Measurements from ENCODE around the gene FAM217B. TPM values are rescaled to one million over a fixed set of nuclear protein-coding genes. Genes with fewer than 3 reads are reported as not detected.

The FAM217B gene
- total RNA-seq, 2 experiments from 2014 or later = 23.1 to 23.7 TPM

GRCh38 chr20:59923514-59923913 lies 16.7 kb upstream of the FAM217B start:
- Histone ChIP-seq H3K4me1 (ENCODE audit: insufficient read depth, low read length) (no peaks in the 10 kb centered on the region), H3K27me3 (ENCODE audit: control insufficient read depth in 1 of 2, insufficient read depth in 2 of 2, low read length in 2 of 2) (no peaks in the 10 kb centered on the region), H3K4me3 (ENCODE audit: low read length) (no peak overlapping the region), H3K9me3 (ENCODE audit: control insufficient read depth in 1 of 2, insufficient read depth in 1 of 2, low read length in 2 of 2) (no peaks in the 10 kb centered on the region), H3K27ac (ENCODE audit: low read depth in 1 of 2, low read length in 2 of 2) (no peak overlapping the region), H3K36me3 (ENCODE audit: insufficient read depth, low read length) (no peaks in the 10 kb centered on the region)
- Mint-ChIP-seq H3K36me3 (ENCODE audit: low read depth) (no peaks in the 10 kb centered on the region), H3K4me1 (ENCODE audit: low read depth) (no peaks in the 10 kb centered on the region), H3K9me3 (no peaks in the 10 kb centered on the region), H3K27me3 (no peaks in the 10 kb centered on the region), H3K27ac (no peak overlapping the region), H3K4me3 (no peak overlapping the region)
- no peak for TF ChIP-seq CTCF (IDR thresholded peaks at IDR 0.05)
- DNase-seq = no peak
- ATAC-seq (ENCODE audit: poor library complexity) = no peak
- ChIA-PET CTCF (interaction anchor here (0.9 kb wide), 1 partner anchor 10 kb away, joined by 3 read pairs; the partner anchor contains the start of gene SYCP2), POLR2A (no interaction called here)
- intact Hi-C loops (cut with DNase I, micrococcal nuclease) = no loop called here

GRCh38 chr20:59925359-59925758 lies 14.8 kb upstream of the FAM217B start:
- Mint-ChIP-seq H3K4me3 (no peak overlapping the region), H3K9me3 (no peaks in the 10 kb centered on the region), H3K27ac (no peak overlapping the region), H3K36me3 (ENCODE audit: low read depth) (no peaks in the 10 kb centered on the region), H3K4me1 (ENCODE audit: low read depth) (no peaks in the 10 kb centered on the region), H3K27me3 (no peaks in the 10 kb centered on the region)
- TF ChIP-seq CTCF (IDR thresholded peaks at IDR 0.05) = no peak
- Histone ChIP-seq H3K9me3 (ENCODE audit: control insufficient read depth in 1 of 2, insufficient read depth in 1 of 2, low read length in 2 of 2) (no peaks in the 10 kb centered on the region), H3K4me1 (ENCODE audit: insufficient read depth, low read length) (no peaks in the 10 kb centered on the region), H3K4me3 (ENCODE audit: low read length) (no peak overlapping the region), H3K27ac (ENCODE audit: low read depth in 1 of 2, low read length in 2 of 2) (no peak overlapping the region), H3K36me3 (ENCODE audit: insufficient read depth, low read length) (no peaks in the 10 kb centered on the region), H3K27me3 (ENCODE audit: control insufficient read depth in 1 of 2, insufficient read depth in 2 of 2, low read length in 2 of 2) (no peaks in the 10 kb centered on the region)
- ATAC-seq (ENCODE audit: poor library complexity) = no peak
- ChIA-PET CTCF (no interaction called here), POLR2A (no interaction called here)
- intact Hi-C loops (cut with DNase I, micrococcal nuclease) = no loop called here
- DNase-seq = no peak

GRCh38 chr20:59925899-59926298 lies 14.3 kb upstream of the FAM217B start:
- Mint-ChIP-seq H3K9me3 (no peaks in the 10 kb centered on the region), H3K4me1 (ENCODE audit: low read depth) (no peaks in the 10 kb centered on the region), H3K27me3 (no peaks in the 10 kb centered on the region), H3K36me3 (ENCODE audit: low read depth) (no peaks in the 10 kb centered on the region), H3K4me3 (no peak overlapping the region), H3K27ac (no peak overlapping the region)
- ChIA-PET POLR2A (no interaction called here), CTCF (no interaction called here)
- no peak for TF ChIP-seq CTCF (IDR thresholded peaks at IDR 0.05)
- Histone ChIP-seq H3K4me3 (ENCODE audit: low read length) (no peak overlapping the region), H3K4me1 (ENCODE audit: insufficient read depth, low read length) (no peaks in the 10 kb centered on the region), H3K36me3 (ENCODE audit: insufficient read depth, low read length) (no peaks in the 10 kb centered on the region), H3K27me3 (ENCODE audit: control insufficient read depth in 1 of 2, insufficient read depth in 2 of 2, low read length in 2 of 2) (no peaks in the 10 kb centered on the region), H3K9me3 (ENCODE audit: control insufficient read depth in 1 of 2, insufficient read depth in 1 of 2, low read length in 2 of 2) (no peaks in the 10 kb centered on the region), H3K27ac (ENCODE audit: low read depth in 1 of 2, low read length in 2 of 2) (no peak overlapping the region)
- DNase-seq (no peak), ATAC-seq (ENCODE audit: poor library complexity) (no peak)
- intact Hi-C loops (cut with DNase I, micrococcal nuclease) = no loop called here
